ENCODE measurements around the gene FCRL3.
A peak's percentile ranks its signal among the peaks of the same experiment; 100 is the strongest.
"Not testable (repeated sequence)": the region's sequence is repeated elsewhere in the genome, so short reads cannot be mapped to it uniquely, and the experiment has no call there.

The FCRL3 gene

DNA sequence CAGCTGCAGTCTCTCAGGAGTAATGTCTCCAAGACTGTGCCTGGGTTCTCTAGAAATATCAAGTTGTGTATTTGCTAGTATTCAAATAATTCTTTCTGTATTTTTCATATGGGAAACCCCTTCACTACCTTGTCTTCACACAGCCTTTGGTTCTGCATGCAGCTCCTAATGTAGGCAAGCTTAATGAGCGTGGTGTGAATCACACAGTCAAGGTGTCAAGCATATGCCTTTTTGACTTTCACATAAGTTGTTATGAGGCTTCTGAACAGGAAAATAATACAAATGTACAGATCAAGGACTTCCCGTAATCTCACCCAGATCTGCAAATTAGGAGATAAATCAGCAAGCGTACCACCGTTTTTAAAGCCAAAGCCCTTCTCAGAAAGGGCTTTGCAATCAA lies at the start of gene FCRL3:
Gene FCRL3 (minus strand): TSS at position 38 of the 400 bp plus-strand sequence. CDS start 280 bp downstream, outside the sequence.
- peak; percentile 24 for DNase-seq

- no peak for DNase-seq
Measured at GRCh38 chr1:157748262-157748817, 47.8 kb upstream of the FCRL3 start.

DNA sequence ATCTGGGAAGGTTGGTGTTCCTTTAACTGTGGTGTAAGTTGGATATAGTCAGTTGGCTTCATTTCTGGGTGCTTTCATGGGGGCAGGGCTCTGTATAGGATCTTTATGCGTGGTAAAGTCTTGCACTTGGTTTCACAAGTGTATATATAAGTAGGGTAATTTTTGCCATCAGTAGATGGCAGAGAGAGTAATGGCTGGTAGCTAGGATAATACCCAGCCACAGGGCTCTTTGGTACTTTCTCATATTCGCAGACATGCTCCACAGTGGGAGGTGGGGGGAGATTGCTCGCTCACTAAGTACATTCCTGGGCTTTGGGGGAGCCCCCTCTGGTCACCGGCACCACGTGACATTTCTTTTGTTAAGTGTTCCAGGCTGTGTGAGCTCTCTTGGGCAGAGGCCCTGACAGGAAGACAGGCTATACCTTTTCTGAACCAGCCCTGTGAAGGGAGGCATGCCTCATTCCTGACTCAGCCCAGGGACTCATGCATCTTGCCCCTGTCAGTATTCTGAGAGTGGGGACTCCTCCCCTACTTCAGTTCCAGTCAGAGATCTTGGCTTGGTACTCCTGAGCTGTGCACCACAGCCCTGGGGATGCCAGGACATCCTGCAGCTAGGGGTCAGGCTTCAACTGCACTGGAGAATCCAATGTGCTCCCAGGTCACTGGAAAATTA lies 38.8 kb upstream of the FCRL3 start:
- no peak for DNase-seq

GRCh38 chr1:157735991-157736390 lies 35.4 kb upstream of the FCRL3 start:
- not testable (repeated sequence) for DNase-seq

GRCh38 chr1:157734321-157734720 lies 33.8 kb upstream of the FCRL3 start:
- no peak for DNase-seq

- no peak for DNase-seq
Measured at GRCh38 chr1:157732755-157733154, 32.2 kb upstream of the FCRL3 start.

DNA sequence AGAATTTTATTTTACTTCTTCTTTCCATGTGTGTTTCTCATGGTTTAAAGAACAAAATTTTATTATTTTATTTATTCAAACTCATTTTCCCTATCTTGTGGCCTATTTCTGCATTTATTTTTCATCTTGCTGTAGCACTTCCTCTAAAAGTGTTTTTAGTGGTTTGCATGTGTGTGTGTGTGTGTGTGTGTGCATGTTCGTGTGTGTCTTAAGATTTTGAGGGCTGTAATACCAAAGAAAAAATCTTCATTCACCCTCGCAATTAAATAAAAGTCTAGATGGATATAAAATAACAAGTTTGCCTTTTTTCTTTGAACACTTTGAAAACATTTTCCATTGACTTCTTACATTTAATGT lies 24.6 kb upstream of the FCRL3 start:
- DNase-seq, result peak; percentile 55

GRCh38 chr1:157724537-157725220 lies 24.1 kb upstream of the FCRL3 start:
- no peak for DNase-seq

GRCh38 chr1:157723157-157723556 lies 22.6 kb upstream of the FCRL3 start:
- peak; percentile 22 for DNase-seq

DNA sequence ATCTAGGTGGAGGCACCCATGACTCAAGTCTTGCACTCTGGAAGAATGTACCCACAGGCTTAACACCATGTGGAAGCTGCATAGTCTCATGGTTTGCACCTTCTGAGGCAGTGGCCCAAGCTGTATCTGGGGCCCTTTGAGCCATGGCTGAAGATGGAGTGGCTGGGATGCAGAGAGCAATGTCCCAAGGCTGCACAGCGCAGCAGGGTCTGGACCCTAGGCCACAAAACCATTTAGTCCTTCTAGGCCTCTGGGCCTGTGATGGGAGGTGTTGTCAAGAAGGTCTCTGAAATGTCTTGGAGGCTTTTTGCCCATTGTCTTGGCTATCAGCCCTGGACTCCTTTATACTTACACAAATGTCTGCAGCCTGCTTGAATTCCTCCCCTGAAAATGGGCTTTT lies 21.4 kb upstream of the FCRL3 start:
- no peak for DNase-seq

- DNase-seq, result no peak
Measured at GRCh38 chr1:157715736-157716135, 15.2 kb upstream of the FCRL3 start.

- no peak for DNase-seq
Measured at GRCh38 chr1:157711802-157712201, 11.2 kb upstream of the FCRL3 start.

- DNase-seq, result no peak
Measured at GRCh38 chr1:157704878-157705277, 4.3 kb upstream of the FCRL3 start.

GRCh38 chr1:157703981-157704380 lies 3.4 kb upstream of the FCRL3 start:
- DNase-seq, result no peak

GRCh38 chr1:157702308-157702825 lies 1.8 kb upstream of the FCRL3 start:
- DNase-seq, result no peak

DNA sequence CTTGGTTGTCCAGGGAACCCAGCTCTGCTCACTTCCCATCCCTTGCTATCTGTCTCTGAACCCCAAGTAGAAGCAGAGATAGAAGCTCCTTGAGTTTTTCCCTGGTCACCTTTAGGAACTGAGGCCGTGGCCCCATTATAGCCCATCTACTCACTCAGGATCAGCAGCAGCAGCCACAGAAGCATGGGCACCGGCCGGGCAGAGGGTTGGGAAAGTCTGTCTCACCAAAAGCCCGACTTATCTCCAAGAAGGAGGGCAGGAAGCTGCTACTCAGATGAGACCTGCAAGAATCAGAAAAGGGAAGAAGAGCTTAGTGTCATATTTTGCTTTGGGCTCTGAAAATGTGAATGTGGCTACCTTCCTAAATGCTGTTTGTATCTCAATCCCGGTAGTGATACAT lies 264 bp downstream of the FCRL3 start:
- no peak for DNase-seq

DNA sequence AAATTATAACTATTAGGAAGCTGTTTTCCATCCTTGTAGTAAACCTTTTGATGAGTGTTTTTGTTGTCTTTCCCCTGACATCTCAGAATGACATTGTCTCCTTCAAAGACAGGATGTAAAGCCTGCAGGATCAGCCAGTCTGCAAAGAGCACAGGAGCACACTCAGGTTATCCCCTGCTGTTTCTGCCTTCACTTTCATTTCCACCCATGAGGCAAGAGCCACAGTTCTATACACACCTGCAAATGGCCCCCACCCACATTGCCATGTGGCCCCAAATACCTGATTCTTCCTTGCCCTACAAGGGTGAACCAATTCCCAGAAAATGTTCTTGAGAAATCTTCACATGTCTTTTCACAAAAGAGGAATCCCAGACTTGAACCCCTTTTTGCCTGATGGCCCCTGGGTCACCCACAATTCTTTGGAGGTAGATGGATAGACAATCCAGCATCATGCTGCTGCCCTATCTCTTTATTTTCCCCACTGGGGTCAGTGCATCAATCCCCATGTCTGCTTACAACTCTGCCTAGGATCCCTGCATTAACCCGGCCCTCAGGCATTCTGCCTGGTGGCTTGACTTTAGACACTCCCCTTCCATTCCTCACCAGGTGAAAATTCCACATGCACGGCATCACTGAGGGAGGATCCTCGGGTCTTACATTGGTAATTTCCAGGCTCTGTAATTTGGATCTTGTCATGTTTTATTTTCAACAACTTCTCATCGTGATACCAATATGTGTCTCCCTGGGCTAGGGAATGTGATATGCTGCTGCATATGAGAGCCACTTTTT lies 2.6 kb downstream of the FCRL3 start:
- no peak for DNase-seq

GRCh38 chr1:157696966-157697628 lies 3.5 kb downstream of the FCRL3 start:
- no peak for DNase-seq

- no peak for DNase-seq
Measured at GRCh38 chr1:157695417-157695816, 5.2 kb downstream of the FCRL3 start.

- DNase-seq, result peak; percentile 10
Measured at GRCh38 chr1:157691285-157691920, 9.2 kb downstream of the FCRL3 start.

GRCh38 chr1:157682710-157683437 lies 17.7 kb downstream of the FCRL3 start:
- no peak for DNase-seq

DNA sequence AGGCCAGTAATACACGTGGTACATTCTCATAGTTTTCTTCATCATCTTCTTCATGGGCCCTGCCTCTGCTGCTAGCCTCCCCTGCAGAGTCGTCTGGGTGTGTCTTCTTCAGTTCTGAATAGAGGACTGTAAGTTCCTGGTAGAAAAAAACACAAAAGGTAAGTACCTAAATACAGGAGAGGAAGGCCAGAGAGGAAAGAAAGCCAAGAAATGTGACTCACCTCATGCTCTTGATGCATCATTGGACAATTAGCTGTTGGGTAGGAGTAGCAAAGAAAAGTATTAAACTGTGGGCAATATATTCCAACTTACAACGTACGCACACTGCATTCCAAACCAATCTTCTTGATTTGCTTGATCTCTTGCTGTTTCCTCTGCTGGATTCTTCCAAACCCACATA lies 21.8 kb downstream of the FCRL3 start:
- no peak for DNase-seq
